ENCODE measurements around the gene MTMR12.

GRCh38 chr5:32255540-32255900 lies 57.2 kb downstream of the MTMR12 start:
- TF ChIP-seq FOXM1 (IDR thresholded peaks at IDR 0.05; ENCODE audit: low read depth, low read length), result no peak
- no peak for TF ChIP-seq CTCF (IDR thresholded peaks at IDR 0.05 in 2 of 3, conservative IDR thresholded peaks at IDR 0.05 in 1 of 3; ENCODE audit: control insufficient read depth in 2 of 3, extremely low read depth in 1 of 3, insufficient read depth in 1 of 3, low read depth in 3 of 3, low read length in 3 of 3)
- no peak for TF ChIP-seq EZH2 (IDR thresholded peaks at IDR 0.05; ENCODE audit: borderline replicate concordance, control insufficient read depth, low read depth, low read length)
- TF ChIP-seq ZNF274 (IDR thresholded peaks at IDR 0.05; ENCODE audit: insufficient read depth, insufficient read length), result no peak
- TF ChIP-seq NFIC (IDR thresholded peaks at IDR 0.05; ENCODE audit: low read depth, low read length), result no peak
- TF ChIP-seq REST (IDR thresholded peaks at IDR 0.05; ENCODE audit: low read depth, low read length), result no peak
